ENCODE measurements around the gene ACACB. TPM values are rescaled to one million over a fixed set of nuclear protein-coding genes. Genes with fewer than 3 reads are reported as not detected.

Gene ACACB
- total RNA-seq, result 5.0 and 6.3 TPM in 2 replicates

GRCh38 chr12:109115758-109116610 is at the start of gene ACACB:
ACACB (plus strand) TSS chr12:109116587; CDS start chr12:109139406, 22,819 bp downstream.
- no peaks in the 10 kb centered on the region for H3K27me3 Mint-ChIP-seq
- CTCF ChIA-PET, result interaction anchor here (1.1 kb wide), 1 partner anchor 12 kb away, joined by 3 read pairs; no protein-coding TSS in a partner anchor
- intact Hi-C loops (cut with micrococcal nuclease), result no loop called here

GRCh38 chr12:109069307-109070271 is 46.8 kb upstream of the ACACB start:
- DNase-seq (no peak), ATAC-seq (ENCODE audit: low read depth) (no peak)
- TF ChIP-seq CTCF (IDR thresholded peaks at IDR 0.05), result no peak
- peaks cover under 1% of the 10 kb centered on the region for H3K9me3 Mint-ChIP-seq
- peaks cover 69% of the 10 kb centered on the region for H3K36me3 Mint-ChIP-seq (ENCODE audit: low read depth)
- ChIA-PET POLR2A (interaction anchor here (0.5 kb wide), 1 partner anchor 188 kb away, joined by 3 read pairs; no protein-coding TSS in a partner anchor), CTCF (interaction anchor here (0.6 kb wide), 1 partner anchor 43 kb away, joined by 3 read pairs; no protein-coding TSS in a partner anchor)
- H3K27ac Mint-ChIP-seq, result no peak overlapping the region
- intact Hi-C loops (cut with micrococcal nuclease), result no loop called here
- no peaks in the 10 kb centered on the region for H3K4me1 Mint-ChIP-seq
- H3K27me3 Mint-ChIP-seq, result no peaks in the 10 kb centered on the region
- H3K4me3 Mint-ChIP-seq, result no peak overlapping the region

More at GRCh38 chr12:109115758-109116610, at the start of gene ACACB:
- TF ChIP-seq CTCF (IDR thresholded peaks at IDR 0.05), result no peak
- ATAC-seq (ENCODE audit: low read depth) (no peak), DNase-seq (no peak)
- Mint-ChIP-seq H3K4me3 (no peak within 1 kb of the TSS), H3K36me3 (ENCODE audit: low read depth) (no peaks in the 10 kb centered on the region), H3K27ac (no peak within 1 kb of the TSS), H3K9me3 (no peaks in the 10 kb centered on the region), H3K4me1 (peaks cover 6% of the 10 kb centered on the region)
- POLR2A ChIA-PET, result no interaction called here

- Mint-ChIP-seq H3K27ac (no peak overlapping the region), H3K36me3 (ENCODE audit: low read depth) (peaks cover 80% of the 10 kb centered on the region), H3K4me1 (no peaks in the 10 kb centered on the region), H3K27me3 (no peaks in the 10 kb centered on the region), H3K9me3 (peaks cover 12% of the 10 kb centered on the region), H3K4me3 (no peak overlapping the region)
- no peak for TF ChIP-seq CTCF (IDR thresholded peaks at IDR 0.05)
- ATAC-seq (ENCODE audit: low read depth) (no peak), DNase-seq (no peak)
- ChIA-PET POLR2A (no interaction called here), CTCF (no interaction called here)
- intact Hi-C loops (cut with micrococcal nuclease), result no loop called here
These were observed 41.5 kb upstream of the ACACB start for GRCh38 chr12:109074866-109075265.

GRCh38 chr12:109082751-109083150 is 33.6 kb upstream of the ACACB start:
- H3K27ac Mint-ChIP-seq, result no peak overlapping the region
- H3K36me3 Mint-ChIP-seq (ENCODE audit: low read depth), result peaks cover 73% of the 10 kb centered on the region
- H3K27me3 Mint-ChIP-seq, result no peaks in the 10 kb centered on the region
- CTCF ChIA-PET, result no interaction called here
- no peak overlapping the region for H3K4me3 Mint-ChIP-seq
- no peak for TF ChIP-seq CTCF (IDR thresholded peaks at IDR 0.05)
- peaks cover 9% of the 10 kb centered on the region for H3K9me3 Mint-ChIP-seq
- no peak for ATAC-seq (ENCODE audit: low read depth)
- no peaks in the 10 kb centered on the region for H3K4me1 Mint-ChIP-seq
- intact Hi-C loops (cut with micrococcal nuclease), result no loop called here
- POLR2A ChIA-PET, result no interaction called here
- no peak for DNase-seq

GRCh38 chr12:109084425-109084824 is 32.0 kb upstream of the ACACB start:
- H3K36me3 Mint-ChIP-seq (ENCODE audit: low read depth), result peaks cover 79% of the 10 kb centered on the region
- intact Hi-C loops (cut with micrococcal nuclease), result no loop called here
- H3K27ac Mint-ChIP-seq, result no peak overlapping the region
- no peak overlapping the region for H3K4me3 Mint-ChIP-seq
- ChIA-PET POLR2A (no interaction called here), CTCF (no interaction called here)
- no peak for DNase-seq
- no peak for ATAC-seq (ENCODE audit: low read depth)
- TF ChIP-seq CTCF (IDR thresholded peaks at IDR 0.05), result no peak
- no peaks in the 10 kb centered on the region for H3K4me1 Mint-ChIP-seq
- peaks cover 3% of the 10 kb centered on the region for H3K9me3 Mint-ChIP-seq
- H3K27me3 Mint-ChIP-seq, result no peaks in the 10 kb centered on the region
